CD4-positive, alpha-beta T cell (primary cell): ENCODE results near the gene MACC1. TPM values are rescaled to one million over a fixed set of nuclear protein-coding genes. Genes with fewer than 3 reads are reported as not detected.

Experiments
- ATAC-seq: fragments of 200-7000 bp; cut with Tn5 transposase; one replicate; pipeline ENCODE4 v1.10.0; 2022; ENCODE audit warnings: mild to moderate bottlenecking; ENCODE audit not compliant: poor library complexity
- CTCF ChIA-PET: fragments of 350-600 bp; sonication (Branson Sonifier 250); formaldehyde crosslinking; loops from one replicate; lab custom pipeline; 2021; ENCODE audit warnings: antibody characterized with exemption, inconsistent platforms; lab: Charles Lee
- POLR2A ChIA-PET: fragments of 350-600 bp; sonication (Branson Sonifier 250); formaldehyde crosslinking; loops from one replicate; lab custom pipeline; 2021; ENCODE audit warnings: antibody characterized with exemption, inconsistent platforms; lab: Charles Lee
- DNase-seq, 14 experiments: peaks; one replicate each; pipeline ENCODE4 v3.0.0-alpha.2; 2013 to 2020; ENCODE audit warnings: mixed read lengths in 2 of 14
- H3K27ac ChIP-seq, 2 donors: one replicate each; pipeline versions ENCODE4 v1.5.1 to v1.7.0; 2013; ENCODE audit warnings: low read length in 2 of 2, low read depth in 1 of 2, mild to moderate bottlenecking in 1 of 2
- H3K27me3 ChIP-seq, 2 experiments: 1 replicate in 1 of 2; 2 replicates in 1 of 2; pipeline versions ENCODE4 v1.6.1 to v1.7.0; 2013; ENCODE audit warnings: low read length in 2 of 2, control low read depth in 1 of 2, mild to moderate bottlenecking in 1 of 2, moderate library complexity in 1 of 2; ENCODE audit not compliant: insufficient read depth in 2 of 2, control insufficient read depth in 1 of 2
- H3K36me3 ChIP-seq: one replicate; pipeline ENCODE4 v1.6.1; 2013; ENCODE audit warnings: low read length, control low read depth; ENCODE audit not compliant: insufficient read depth
- H3K4me1 ChIP-seq: one replicate; pipeline ENCODE4 v1.6.1; 2013; ENCODE audit warnings: low read length, control low read depth; ENCODE audit not compliant: insufficient read depth
- H3K4me3 ChIP-seq: one replicate; pipeline ENCODE4 v1.5.1; 2013; ENCODE audit warnings: mild to moderate bottlenecking, low read length, moderate library complexity
- H3K9me3 ChIP-seq, 2 experiments: 1 replicate in 1 of 2; 2 replicates in 1 of 2; pipeline versions ENCODE4 v1.6.1 to v1.7.0; 2013; ENCODE audit warnings: low read length in 2 of 2, mild to moderate bottlenecking in 2 of 2, control low read depth in 1 of 2, moderate library complexity in 1 of 2; ENCODE audit not compliant: control insufficient read depth in 1 of 2, insufficient read depth in 1 of 2
- H3K27ac Mint-ChIP-seq: one replicate; pipeline ENCODE4 v1.8.0; 2020; ENCODE audit warnings: mixed read lengths
- H3K27me3 Mint-ChIP-seq: one replicate; pipeline ENCODE4 v1.8.0; 2021; ENCODE audit warnings: mixed read lengths
- H3K36me3 Mint-ChIP-seq: one replicate; pipeline ENCODE4 v1.8.0; 2021; ENCODE audit warnings: low read depth, mixed read lengths
- H3K4me1 Mint-ChIP-seq: one replicate; pipeline ENCODE4 v1.8.0; 2021; ENCODE audit warnings: low read depth, mixed read lengths
- H3K4me3 Mint-ChIP-seq: one replicate; pipeline ENCODE4 v1.8.0; 2020; ENCODE audit warnings: mild to moderate bottlenecking, mixed read lengths
- H3K9me3 Mint-ChIP-seq: one replicate; pipeline ENCODE4 v1.8.0; 2020; ENCODE audit warnings: mixed read lengths
- intact Hi-C, 2 experiments: fragments of 100-400 bp; cut with DNase I in 1 of 2; cut with micrococcal nuclease in 1 of 2; formaldehyde crosslinking; loops; one replicate each; pipeline versions ENCODE4 v1.15.1 to v1.9.0; 2023 to 2025; cut with DNase I, micrococcal nuclease
- total RNA-seq, 174 experiments: library from RNA in 2 of 174; stranded (reverse) in 2 of 174; gene quantifications; one replicate each; pipeline ENCODE4 v1.2.3 and lab custom pipeline; 2021 to 2026
- TF ChIP-seq, protein P1 (sequence below): fragments of 200-600 bp; IDR thresholded peaks from one replicate; pipeline ENCODE4 v1.8.0; 2022; ENCODE audit warnings: antibody characterized with exemption, mild to moderate bottlenecking

The MACC1 gene
- total RNA-seq, 2 experiments from 2014 or later: 0.05 to 0.14 TPM

DNA sequence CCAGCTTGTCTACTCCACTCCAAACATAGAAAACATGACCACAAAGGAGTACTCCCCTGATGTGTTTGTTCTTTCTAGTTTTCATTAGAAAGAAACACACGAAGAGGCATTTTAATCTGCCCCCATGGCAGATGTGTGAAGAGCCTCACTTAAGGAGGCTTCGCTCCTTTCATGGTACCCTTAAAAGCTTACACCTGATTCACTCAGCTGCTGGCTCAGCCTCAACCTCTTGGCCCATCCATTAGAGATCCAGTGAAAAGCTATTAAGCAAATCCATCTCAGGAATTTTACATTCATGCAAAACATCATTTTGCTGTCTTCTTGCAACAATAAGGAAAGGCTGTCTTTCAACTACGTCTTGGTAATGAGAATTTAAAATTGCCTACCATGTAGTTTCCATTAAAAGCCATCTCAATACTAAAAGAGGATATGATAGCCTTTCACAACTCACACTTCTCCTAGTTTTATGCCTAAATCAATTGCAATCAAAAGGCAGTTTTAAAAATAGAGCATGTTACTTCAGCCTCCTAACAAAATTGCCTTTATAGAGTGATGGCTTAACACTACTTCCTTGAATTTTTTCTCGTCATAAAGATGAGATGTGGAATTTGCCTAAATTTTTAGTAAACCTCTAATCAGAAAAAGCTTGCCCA lies 22.7 kb downstream of the MACC1 start:
- peaks cover 3% of the 10 kb centered on the region for H3K4me1 Mint-ChIP-seq
- no peaks in the 10 kb centered on the region for H3K36me3 Mint-ChIP-seq
- Histone ChIP-seq H3K4me3 (no peak overlapping the region), H3K27ac (no peak overlapping the region), H3K9me3 (no peaks in the 10 kb centered on the region), H3K27me3 (no peaks in the 10 kb centered on the region), H3K4me1 (no peaks in the 10 kb centered on the region), H3K36me3 (no peaks in the 10 kb centered on the region)
- no peak overlapping the region for H3K4me3 Mint-ChIP-seq
- H3K27ac Mint-ChIP-seq: no peak overlapping the region
- ChIA-PET CTCF (no interaction called here), POLR2A (no interaction called here)
- H3K9me3 Mint-ChIP-seq: peaks cover 4% of the 10 kb centered on the region
- intact Hi-C loops: no loop called here
- TF ChIP-seq, protein P1, sequence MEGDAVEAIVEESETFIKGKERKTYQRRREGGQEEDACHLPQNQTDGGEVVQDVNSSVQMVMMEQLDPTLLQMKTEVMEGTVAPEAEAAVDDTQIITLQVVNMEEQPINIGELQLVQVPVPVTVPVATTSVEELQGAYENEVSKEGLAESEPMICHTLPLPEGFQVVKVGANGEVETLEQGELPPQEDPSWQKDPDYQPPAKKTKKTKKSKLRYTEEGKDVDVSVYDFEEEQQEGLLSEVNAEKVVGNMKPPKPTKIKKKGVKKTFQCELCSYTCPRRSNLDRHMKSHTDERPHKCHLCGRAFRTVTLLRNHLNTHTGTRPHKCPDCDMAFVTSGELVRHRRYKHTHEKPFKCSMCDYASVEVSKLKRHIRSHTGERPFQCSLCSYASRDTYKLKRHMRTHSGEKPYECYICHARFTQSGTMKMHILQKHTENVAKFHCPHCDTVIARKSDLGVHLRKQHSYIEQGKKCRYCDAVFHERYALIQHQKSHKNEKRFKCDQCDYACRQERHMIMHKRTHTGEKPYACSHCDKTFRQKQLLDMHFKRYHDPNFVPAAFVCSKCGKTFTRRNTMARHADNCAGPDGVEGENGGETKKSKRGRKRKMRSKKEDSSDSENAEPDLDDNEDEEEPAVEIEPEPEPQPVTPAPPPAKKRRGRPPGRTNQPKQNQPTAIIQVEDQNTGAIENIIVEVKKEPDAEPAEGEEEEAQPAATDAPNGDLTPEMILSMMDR: no peak
- ATAC-seq (no peak), DNase-seq (no peak)
- no peaks in the 10 kb centered on the region for H3K27me3 Mint-ChIP-seq

DNA sequence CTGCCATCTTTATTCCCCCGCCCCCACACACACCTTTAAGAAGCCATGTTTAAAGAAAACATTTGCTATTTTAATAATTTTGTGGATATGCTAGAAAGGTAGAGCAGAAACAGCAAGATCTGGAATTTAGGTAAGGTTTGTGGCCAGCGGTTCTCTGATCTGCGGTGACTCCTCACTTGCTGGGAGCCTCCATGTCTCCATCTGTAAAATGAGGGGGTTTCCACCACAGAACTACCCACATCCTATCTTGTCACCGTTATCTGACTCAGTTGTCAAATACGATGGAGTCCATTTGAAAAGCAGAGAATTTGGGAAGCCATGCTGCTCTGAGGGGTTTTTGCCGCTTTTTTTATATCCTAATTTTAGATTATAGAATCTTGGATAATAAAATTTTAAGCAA lies 23.3 kb downstream of the MACC1 start:
- no peaks in the 10 kb centered on the region for H3K36me3 ChIP-seq
- H3K9me3 ChIP-seq: no peaks in the 10 kb centered on the region
- no peak overlapping the region for H3K27ac ChIP-seq
- H3K36me3 Mint-ChIP-seq: no peaks in the 10 kb centered on the region
- no peak overlapping the region for H3K4me3 ChIP-seq
- peaks cover 5% of the 10 kb centered on the region for H3K9me3 Mint-ChIP-seq
- H3K4me1 Mint-ChIP-seq: no peaks in the 10 kb centered on the region
- ATAC-seq (no peak), DNase-seq (no peak)
- TF ChIP-seq, protein P1: no peak
- no peak overlapping the region for H3K27ac Mint-ChIP-seq
- intact Hi-C loops: no loop called here
- H3K27me3 ChIP-seq: no peaks in the 10 kb centered on the region
- POLR2A ChIA-PET: no interaction called here
- CTCF ChIA-PET: no interaction called here
- H3K27me3 Mint-ChIP-seq: no peaks in the 10 kb centered on the region
- no peak overlapping the region for H3K4me3 Mint-ChIP-seq
- H3K4me1 ChIP-seq: no peaks in the 10 kb centered on the region

GRCh38 chr7:20193242-20193777 lies 23.9 kb downstream of the MACC1 start:
- no peaks in the 10 kb centered on the region for H3K36me3 Mint-ChIP-seq
- peaks cover 5% of the 10 kb centered on the region for H3K9me3 Mint-ChIP-seq
- H3K4me3 Mint-ChIP-seq: no peak overlapping the region
- no peak for ATAC-seq
- no peak overlapping the region for H3K27ac Mint-ChIP-seq
- Histone ChIP-seq H3K36me3 (no peaks in the 10 kb centered on the region), H3K4me1 (no peaks in the 10 kb centered on the region), H3K27me3 (no peaks in the 10 kb centered on the region), H3K4me3 (no peak overlapping the region), H3K9me3 (no peaks in the 10 kb centered on the region), H3K27ac (no peak overlapping the region)
- no peak for DNase-seq
- no peaks in the 10 kb centered on the region for H3K4me1 Mint-ChIP-seq
- ChIA-PET CTCF (no interaction called here), POLR2A (no interaction called here)
- intact Hi-C loops: no loop called here
- TF ChIP-seq, protein P1: no peak
- H3K27me3 Mint-ChIP-seq: no peaks in the 10 kb centered on the region
